Colon (tissue), 2 donors: ENCODE measurements around the gene SH3BP4.
"Not testable (repeated sequence)": the region's sequence is repeated elsewhere in the genome, so short reads cannot be mapped to it uniquely, and the experiment has no call there.

ENCODE experiments used
- FAIRE-seq: peaks from 2 replicates; lab custom pipeline; 2012; peaks lifted over from hg19 to GRCh38; lab: Jason Lieb, UNC
- donor health status: control.
- donor health status: control.

Gene SH3BP4

DNA sequence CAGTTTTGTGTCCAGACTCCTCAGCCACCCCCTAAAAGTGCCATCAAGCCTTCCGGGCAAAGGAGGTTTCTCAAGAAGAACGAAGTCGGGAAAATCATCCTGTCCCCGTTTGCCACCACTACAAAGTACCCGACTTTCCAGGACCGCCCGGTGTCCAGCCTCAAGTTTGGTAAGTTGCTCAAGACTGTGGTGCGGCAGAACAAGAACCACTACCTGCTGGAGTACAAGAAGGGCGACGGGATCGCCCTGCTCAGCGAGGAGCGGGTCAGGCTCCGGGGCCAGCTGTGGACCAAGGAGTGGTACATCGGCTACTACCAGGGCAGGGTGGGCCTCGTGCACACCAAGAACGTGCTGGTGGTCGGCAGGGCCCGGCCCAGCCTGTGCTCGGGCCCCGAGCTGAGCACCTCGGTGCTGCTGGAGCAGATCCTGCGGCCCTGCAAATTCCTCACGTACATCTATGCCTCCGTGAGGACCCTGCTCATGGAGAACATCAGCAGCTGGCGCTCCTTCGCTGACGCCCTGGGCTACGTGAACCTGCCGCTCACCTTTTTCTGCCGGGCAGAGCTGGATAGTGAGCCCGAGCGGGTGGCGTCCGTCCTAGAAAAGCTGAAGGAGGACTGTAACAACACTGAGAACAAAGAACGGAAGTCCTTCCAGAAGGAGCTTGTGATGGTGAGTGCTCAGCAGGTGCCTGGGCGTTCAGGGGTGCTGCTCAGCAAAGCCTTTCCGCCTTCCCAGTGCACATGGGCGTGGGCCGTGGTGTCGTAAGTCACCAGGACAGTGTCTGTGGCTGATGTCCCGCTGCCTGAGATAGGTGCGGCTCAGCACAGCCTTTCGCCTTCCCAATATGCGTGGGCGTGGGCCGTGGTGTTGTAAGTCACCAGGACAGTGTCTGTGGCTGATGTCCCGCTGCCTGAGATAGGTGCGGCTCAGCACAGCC, 91.0 kb downstream of the SH3BP4 start:
- FAIRE-seq, result no peak

DNA sequence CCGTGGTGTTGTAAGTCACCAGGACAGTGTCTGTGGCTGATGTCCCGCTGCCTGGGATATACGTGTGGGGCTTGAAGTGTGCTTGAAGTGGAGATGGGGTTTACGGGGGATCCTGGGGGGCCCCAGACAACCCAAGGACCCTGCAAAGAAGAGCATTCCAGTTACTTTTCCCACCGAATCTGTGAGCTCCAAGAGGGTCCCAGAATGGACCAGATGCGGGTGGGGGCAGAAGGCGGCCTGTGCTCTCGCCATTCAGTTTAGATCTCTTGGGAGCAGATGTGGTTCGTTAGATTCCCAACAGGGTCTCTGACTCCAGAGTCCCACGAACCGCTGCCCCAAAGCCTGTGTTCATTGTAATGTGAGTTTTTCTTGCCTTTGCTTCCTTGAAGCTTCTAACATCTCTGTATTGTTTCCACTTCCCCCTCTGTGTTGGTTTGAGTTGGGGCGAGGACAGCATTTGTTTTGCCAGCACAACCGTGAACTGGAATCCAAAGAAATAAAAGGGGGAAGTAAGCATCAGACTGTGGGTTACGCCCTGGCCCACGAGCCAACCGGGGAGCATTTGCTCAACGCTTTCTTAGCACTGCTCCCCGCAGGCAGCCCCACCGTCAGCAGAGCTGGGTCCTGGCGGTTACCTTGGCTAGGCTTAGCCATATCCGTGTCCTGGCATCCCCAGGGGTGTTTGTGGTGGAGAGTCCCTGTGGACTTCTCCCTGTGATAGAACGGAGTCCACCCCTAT, 92.1 kb downstream of the SH3BP4 start:
- FAIRE-seq, result no peak

DNA sequence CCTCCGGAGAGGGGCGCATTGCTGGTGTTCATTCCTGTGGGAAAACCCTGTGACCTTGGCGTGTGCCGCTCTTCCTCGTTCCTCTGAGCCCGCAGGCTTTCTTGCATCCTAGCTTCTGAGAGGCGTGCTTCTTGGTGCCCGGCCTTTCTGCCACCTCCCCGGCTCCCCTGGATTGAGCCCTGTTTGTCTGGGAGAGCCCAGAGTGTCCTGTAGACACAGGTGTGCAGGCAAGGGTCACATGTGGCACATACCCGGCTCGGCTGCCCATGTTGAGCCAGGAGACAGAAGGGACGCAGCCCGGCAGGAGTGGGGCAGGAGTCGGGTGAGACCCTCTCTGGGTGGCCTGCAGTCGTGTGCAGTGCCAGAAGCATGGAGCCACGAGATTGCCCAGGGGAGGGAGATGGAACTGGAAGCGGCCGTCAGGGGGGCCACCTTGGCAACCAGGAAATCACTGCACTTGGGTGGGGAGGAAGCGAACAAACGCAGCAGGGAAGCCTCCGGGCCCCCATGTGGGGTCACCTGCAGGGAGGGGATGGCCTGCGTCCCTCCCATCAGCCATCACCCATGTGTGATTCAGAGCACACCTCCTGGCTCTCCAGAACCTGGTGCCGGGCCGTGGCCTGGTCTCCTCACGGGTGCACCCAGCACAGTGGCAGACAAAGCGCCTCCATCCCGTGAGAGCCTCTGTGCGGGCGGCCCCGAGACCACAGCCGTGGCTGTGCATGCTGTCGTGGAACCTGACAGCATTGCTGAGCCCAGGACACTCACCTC, 92.9 kb downstream of the SH3BP4 start:
- FAIRE-seq, result no peak

DNA sequence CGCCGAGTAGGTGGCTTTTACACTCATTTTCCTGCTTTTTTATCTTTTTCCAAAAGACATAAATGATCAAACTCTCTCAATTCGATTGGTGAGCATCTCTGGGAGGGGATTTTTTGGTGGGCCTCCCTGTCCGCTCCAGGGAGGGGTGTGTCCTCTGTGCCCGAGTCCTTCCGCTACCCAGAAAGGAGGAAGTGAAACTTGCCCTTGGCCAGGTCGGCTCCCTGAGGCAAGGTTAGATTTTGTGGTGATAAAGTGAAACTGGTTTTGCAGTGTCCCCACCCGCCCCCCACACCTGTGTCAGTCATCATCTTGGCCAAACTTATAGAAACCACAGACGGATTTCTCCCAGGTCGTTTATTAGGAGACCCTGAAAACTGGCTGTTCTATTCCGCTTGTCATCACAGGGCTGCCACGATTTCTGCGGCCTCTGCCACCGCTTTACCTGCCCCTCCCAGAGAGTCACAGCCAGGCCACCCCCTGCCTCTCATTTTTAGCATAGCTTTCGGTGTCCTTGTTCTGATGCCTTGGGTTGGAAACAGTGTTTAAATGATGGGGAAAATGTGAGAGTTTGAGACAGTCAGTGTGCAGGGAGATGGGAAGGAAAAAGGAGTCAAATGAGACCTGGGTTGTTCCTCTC, 93.6 kb downstream of the SH3BP4 start:
- FAIRE-seq, result no peak

DNA sequence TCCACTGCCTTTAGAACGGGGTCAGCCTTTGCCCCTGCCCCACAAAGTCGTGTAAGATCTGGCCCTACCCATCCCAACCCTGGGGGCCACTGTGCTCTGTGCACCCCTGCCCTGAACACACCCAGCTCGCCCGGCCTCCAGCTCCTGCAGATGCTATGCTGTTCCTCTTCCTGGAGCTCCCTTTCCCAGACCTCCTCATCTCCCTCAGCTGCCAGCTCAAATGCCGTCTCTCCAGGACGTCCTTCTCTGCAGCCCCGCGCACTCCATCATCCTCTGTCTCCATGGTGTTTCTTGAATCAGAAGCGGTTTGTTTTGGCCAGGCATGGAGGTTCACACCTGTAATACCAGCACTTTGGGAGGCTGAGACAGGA, 94.1 kb downstream of the SH3BP4 start:
- no peak for FAIRE-seq

DNA sequence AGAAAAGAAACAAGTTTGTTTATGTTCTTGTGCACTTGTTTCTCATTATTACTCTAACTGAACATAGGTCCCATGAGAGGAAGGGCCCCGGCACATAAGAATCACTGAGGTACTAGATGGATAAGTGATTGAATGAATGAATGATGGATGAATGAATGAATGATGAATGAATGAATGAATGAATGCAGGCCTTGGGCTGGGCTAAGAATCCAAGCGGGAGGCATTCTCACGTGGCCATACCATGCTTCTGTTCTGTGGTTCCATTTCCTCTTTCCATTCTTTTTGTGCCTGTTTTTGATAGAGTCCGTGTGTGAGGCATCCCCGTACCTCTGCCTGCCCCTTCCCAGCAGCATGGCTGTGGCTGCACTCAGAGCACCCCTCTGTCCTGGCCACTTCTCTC, 94.8 kb downstream of the SH3BP4 start:
- no peak for FAIRE-seq

DNA sequence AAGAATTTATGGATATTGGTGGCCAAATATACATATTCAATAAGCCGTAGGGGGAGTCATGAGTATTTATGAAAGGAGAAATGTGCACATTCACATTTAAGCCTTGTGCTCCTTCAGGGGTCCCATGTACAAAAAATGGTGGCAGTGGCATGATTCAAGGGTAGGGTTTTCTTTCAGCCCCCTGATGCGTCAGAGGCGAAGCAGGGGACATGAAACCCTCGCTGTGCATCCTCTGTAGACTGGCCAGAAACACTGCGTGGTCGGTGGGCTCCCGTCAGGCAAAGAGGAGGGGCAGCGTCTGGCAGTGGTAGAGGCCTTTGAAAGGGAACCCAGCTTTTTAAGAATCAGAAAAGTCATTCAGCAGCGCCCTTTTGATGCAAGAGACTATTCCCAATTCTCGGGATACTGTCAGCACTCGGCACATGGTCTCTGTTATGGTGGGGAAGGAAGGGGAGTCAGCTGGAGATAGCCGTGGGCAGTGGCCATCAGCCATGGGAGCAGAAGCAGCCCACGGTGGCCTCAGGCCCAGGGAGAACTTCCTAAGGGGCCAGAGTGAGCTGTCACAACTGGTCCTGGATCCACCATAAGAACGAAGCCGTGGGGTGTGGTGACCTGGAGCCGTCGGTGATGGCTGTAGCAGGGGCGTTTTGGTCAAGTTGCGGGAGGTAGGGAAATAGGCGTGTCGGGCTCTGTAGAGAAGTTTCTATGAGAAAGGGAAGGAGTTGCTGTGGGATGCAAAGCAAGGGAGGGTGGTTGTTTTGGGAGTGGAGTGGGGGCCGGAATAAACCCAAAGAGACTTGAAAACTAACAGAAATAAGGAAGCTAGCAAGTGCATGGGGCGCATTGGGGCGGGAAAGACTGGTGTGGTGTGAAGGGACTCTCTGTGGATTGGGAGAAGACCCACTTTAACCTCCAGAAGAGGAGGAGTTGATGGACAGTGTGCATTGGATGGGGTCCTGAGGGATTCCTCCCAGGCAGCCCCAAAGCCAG, 95.6 kb downstream of the SH3BP4 start:
- FAIRE-seq, result no peak

DNA sequence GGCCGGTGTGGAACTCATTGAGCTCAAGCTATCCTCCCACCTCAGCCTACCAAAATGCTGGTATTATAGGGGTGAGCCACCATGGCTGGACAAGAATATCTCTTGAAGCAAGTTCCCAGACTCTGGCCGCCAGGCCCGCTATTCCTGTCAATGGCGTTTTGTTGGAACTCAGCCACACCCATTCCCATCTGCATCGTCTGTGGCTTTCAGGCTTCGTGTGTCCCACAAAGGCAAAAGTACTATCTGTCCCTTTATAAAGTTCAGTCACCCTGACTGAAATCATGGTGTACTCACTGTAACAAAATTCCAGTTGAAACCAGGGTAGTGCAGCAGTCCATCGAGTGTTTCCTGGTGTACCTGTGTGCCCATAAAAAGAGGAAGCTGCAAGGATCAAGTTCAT, 96.7 kb downstream of the SH3BP4 start:
- FAIRE-seq, result no peak

DNA sequence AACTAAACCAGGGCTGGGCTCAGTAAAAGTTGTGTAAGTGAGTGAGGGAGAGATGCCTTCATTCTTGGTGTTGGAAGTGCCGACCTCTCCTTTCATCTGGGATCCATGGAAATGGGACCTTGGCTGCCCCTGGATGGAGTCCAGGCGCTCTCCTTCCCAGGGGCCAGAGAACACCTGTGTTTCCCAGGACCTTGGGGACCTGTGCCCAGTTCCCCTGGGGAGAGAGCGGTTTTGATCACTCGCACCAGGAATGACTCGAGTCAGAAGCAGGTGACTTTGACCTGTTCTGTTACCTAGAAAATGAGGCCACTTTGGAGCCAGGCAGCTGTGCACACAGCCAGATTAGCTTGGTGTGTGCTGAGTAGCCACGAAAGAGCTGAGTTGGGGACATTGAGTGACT, 97.3 kb downstream of the SH3BP4 start:
- FAIRE-seq, result no peak

DNA sequence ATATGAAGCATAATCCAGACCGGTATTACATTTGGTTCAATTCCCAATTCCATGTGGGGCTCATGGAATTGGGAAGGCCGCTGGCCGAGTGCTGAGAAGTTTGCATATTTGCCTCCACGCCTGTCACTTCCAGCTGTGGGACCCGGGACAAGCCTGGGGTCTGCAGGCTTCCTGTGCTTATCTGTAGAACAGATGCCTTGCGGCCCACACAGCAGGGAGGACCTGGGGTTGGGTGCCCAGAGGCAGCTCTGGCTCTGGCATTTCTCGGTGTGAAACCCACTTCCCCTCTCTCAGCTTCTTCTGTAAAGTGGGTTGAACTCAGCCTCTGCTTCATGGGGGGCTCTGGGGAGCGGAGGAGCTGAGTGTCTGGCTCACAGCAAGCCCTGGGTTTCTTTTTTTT, 97.9 kb downstream of the SH3BP4 start:
- FAIRE-seq, result no peak

DNA sequence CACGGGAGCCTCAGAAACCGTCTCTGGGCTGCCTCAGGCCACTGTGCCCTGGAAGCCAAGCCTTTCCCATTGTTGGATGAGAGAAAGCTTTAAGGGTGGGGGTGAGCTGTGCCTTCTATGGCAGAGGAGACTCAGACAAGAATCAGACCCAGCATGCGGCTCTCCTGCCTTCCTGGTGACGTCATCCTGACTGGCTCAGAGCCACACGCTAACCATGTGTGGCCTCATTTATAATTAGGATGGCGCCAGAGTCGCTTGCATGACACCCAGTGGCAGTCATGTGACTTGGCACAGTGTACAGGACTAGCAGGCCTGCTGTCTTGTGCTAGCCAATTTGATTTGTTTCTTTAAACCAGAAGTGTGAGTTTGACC, 99.1 kb downstream of the SH3BP4 start:
- no peak for FAIRE-seq

DNA sequence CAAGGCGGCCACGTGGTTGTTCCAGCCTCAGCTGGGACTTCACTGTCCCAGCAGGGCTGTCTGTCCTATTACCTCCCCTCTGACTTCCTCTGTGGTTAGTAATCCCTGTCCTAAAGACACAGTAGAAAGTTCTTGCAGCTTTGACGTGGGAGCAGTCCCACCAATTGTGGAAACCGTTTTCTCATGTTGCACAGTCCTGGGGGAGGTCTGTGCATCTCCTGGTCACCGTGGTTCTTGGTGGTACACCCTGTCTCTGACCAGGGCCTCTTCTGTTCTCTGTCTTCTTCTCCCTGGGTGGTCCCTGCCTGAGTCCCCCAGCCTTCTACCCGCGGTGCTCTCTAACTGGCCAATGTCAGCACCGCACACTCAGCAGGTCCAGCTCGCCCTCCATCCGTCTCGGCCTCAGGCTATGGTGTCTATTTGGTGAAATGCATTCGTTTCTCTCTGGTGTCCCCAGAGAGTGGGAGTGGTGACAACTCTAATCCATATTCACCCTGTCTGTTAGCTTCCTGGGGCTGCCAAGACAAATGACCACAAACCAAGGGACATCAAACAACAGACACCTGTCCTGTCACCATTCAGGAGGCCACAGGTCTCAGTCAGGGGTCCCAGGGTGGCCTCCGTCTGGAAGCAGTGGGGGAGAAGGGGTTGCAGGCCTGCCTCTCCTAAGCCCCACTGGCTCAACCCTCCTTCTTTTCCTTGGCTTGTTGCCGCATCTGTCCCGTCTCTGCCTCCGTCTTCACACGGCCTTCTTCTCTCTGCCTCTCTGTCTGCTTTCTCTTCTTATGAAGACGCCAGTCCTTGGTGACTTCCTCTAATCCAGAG, 99.8 kb downstream of the SH3BP4 start:
- FAIRE-seq, result no peak

DNA sequence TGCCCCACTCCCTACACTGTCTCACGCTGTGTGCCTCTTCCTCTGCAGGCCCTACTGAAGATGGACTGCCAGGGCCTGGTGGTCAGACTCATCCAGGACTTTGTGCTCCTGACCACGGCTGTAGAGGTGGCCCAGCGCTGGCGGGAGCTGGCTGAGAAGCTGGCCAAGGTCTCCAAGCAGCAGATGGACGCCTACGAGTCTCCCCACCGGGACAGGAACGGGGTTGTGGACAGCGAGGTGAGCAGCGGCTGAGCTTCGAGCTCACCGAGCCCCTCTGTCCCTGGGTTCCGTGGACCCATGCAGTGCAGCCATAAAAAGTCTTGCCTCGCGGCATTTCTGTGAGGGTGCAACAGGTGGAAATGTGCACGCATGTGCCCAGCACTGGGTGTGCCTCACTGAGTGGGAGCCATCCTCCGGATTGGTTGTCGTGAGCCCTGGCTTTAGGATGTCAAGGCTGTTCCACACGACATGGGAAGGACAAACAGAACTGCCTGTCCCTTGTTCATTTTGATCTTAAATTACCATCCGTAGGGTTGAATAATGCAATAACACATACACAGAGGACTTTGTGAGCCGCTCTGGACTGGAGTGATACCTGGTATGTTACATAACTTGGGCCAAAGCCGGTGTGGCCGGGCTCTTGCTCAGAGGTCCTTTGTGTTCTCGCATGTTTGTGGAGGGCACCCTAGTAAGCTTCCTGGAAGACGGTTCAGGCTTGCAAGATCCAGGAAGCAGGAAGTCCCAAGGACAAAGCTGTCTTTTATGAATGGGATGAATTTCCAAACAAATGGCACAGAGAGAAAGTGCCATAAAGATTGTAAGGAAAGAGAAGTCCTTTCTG, 100.9 kb downstream of the SH3BP4 start:
- no peak for FAIRE-seq

DNA sequence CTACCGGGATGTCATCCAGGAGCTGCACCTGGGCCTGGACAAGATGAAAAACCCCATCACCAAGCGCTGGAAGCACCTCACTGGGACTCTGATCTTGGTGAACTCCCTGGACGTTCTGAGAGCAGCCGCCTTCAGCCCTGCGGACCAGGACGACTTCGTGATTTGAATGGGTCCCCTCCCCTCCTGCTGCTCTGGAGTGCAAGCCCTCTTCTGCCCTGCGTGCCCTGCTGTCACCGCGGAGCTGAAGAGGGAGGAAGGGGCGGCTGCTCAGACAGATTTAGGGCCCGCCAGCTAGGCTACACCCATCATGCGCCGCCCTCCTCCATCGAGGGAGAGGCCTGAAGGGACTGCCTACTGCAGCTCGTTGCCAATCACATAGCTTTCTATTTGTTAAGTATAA, 101.8 kb downstream of the SH3BP4 start:
- no peak for FAIRE-seq

DNA sequence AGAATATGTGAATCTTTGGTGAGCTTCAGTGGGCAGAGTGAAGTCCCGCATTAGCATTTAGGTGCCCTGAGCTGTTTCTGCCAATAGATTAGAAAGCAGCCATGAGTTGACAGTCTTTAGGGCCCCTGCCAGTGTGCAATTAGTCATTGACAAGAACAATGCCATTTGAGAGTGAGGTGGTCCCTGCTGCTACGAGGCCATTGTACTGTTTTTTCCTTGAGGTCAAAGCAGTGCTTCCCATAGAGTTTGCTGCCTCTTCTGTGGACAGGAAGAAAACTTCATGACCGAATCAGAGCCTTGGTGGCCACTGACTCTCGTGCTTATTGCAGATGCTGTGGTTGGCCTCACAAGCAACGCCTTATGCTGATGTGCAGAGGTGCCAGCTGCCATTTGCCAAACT, 102.7 kb downstream of the SH3BP4 start:
- FAIRE-seq, result no peak

DNA sequence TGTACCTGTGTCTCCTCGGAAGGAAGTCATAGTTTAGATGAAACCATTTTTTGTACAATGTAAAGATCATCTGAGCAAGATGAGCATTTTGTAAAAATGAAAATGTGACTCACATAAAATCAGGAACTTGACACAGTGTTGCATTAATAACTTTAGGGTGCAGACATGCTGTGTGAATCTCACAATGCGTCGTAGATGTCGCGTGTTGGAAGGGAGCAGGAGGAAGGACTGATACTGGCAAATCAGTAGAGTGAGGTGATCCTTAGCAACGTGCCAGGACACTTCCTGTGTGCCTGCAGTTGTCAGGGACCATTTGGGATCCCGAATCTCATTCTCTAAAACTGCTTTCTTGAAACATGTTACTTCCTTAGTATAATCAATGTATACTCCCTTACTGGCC, 103.1 kb downstream of the SH3BP4 start:
- no peak for FAIRE-seq

DNA sequence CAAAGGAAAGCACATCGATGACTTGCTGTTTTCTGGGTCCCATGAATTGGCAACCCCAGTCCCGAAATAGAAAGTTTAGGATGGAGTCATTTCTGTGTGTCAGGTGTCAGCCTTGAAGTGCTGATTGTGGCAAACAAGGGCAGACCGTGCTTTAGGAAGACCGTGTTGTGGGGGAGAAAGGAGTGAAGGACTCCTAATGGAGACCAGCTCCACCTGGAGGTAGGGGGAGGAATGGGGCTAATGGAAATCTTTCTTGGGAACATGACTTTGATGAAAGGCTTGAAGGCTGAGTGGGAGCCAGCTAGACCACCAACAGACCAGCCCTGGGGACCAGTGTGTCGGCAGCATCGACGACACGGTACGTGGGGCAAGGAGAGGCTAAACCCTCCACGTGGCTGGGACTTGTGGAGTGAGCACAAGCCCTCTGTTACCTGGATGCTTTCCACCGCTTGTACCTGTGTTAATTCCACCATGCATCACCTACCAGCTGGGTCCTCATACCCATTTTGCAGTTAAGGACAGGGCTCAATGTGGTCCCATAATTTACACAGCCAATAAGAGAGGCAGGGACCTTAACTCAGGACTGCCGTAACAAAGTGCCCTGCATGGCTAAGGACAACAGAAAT, 104.2 kb downstream of the SH3BP4 start:
- FAIRE-seq, result no peak

DNA sequence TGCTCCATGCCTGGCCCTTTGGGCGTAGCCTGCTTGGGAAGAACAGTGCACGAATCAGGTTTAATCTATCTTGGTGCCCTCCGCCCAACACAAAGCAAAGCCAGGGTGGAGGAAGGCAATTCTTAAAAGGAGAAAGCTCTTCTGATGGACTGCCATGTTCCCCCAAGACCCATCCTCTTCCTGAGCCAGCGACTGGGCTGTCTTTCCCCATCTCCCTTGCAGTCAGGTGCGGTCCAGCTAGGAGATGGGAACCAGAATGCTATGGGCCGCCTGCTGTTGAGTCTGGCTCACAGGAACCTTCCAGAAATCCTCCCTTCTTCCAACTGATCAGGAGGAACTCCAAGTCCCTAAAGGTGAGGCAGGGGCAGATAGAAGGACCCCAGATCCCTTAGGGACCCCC, 105.0 kb downstream of the SH3BP4 start:
- FAIRE-seq, result no peak

DNA sequence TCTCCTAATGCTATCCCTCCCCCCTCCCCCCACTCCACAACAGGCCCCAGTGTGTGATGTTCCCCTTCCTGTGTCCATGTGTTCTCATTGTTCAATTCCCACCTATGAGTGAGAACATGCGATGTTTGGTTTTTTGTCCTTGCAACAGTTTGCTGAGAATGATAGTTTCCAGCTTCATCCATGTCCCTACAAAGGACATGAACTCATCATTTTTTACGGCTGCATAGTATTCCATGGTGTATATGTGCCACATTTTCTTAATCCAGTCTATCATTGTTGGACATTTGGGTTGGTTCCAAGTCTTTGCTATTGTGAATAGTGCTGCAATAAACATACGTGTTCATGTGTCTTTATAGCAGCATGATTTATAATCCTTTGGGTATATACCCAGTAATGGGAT, 105.8 kb downstream of the SH3BP4 start:
- FAIRE-seq, result not testable (repeated sequence)
